RWPE1 (cell line): ENCODE data around the gene CAPN5.

Experiments used
- CTCF ChIA-PET: fragments of 350-600 bp; sonication (Branson Sonifier 250); formaldehyde crosslinking; extraction: SDS; loops from one replicate; lab custom pipeline; 2021; lab: Yijun Ruan, JAX
- POLR2A ChIA-PET: fragments of 400-600 bp; formaldehyde crosslinking; extraction: SDS; loops from one replicate; lab custom pipeline; 2020; ENCODE audit warnings: antibody characterized with exemption; ENCODE audit not compliant: low non-redundant PET; lab: Yijun Ruan, JAX
- DNase-seq: peaks from one replicate; pipeline ENCODE4 v3.0.0; 2012; ENCODE audit warnings: low spot score
- H3K27ac ChIP-seq: fragments of 450-650 bp; 2 replicates; pipeline ENCODE4 v1.5.1; 2017
- CTCF ChIP-seq: fragments of 450-650 bp; conservative IDR thresholded peaks from 2 replicates; pipeline ENCODE4 v1.5.1; 2017; ENCODE audit warnings: low read depth, mild to moderate bottlenecking

The CAPN5 gene

DNA sequence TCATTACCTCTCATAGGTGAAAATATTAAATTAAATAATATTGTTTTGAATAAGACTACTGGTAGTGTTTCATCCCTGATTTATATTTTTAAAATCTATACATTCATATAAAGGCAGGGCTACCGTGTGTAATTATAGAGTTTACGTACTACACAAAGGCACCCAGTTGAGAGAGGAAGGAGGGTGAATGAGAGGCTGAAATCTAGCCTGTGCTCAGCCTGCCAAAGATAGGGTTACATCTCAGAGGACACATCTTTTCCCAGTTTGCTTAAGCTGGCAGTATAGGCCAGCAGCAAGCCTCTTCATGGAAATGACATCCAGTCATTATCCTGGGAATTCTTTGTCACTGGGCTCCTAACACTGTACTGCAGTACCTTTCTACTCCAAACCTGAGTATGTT, 40.0 kb upstream of the CAPN5 start:
- CTCF ChIA-PET = interaction anchor here (0.7 to 1.1 kb wide), 3 partner anchors 13 to 182 kb away, joined by 3 to 4 read pairs (median 3); no protein-coding TSS in a partner anchor
- POLR2A ChIA-PET = no interaction called here
- TF ChIP-seq CTCF = no peak
- DNase-seq = no peak
- no peak overlapping the region for H3K27ac ChIP-seq

- CTCF ChIA-PET = interaction anchor here (0.8 to 1.1 kb wide), 2 partner anchors 12 to 109 kb away, joined by 3 read pairs; no protein-coding TSS in a partner anchor
- DNase-seq = no peak
- POLR2A ChIA-PET = no interaction called here
- TF ChIP-seq CTCF = no peak
- no peak overlapping the region for H3K27ac ChIP-seq
Observed at GRCh38 chr11:77027275-77027674, 39.5 kb upstream of the CAPN5 start.

GRCh38 chr11:77029829-77030228, 36.9 kb upstream of the CAPN5 start:
- POLR2A ChIA-PET = no interaction called here
- no peak for DNase-seq
- TF ChIP-seq CTCF = no peak
- no peak overlapping the region for H3K27ac ChIP-seq
- CTCF ChIA-PET = no interaction called here

DNA sequence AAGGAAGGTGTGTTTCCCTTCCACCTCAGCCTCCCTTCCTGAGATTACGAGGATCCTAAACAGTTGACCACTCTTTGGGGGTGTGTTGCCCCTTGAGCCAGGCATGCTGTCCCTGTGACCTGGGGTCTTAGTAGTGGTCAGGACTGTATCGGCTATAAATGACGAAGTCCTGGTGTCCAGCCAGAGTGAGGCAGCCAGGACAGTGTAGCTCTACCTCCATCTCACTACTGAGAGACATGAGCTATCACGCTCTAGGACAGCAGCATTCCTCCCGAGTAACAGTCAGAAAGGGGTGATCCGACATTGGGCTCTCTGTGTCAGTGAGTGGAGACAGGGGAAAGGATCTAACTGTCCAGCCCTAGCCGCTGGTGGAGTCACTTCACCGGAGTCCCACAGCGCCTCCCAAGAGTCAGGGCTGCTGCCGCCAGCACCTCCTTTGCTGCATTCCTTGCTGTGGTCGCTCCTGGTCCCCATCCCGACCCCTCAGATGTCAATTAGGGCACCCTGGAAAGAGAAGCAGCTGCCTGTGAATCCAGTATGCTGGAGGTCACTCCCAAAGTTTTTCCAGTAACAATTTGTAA, 35.8 kb upstream of the CAPN5 start:
- DNase-seq = no peak
- POLR2A ChIA-PET = no interaction called here
- no peak for TF ChIP-seq CTCF
- CTCF ChIA-PET = interaction anchor here (0.7 kb wide), 1 partner anchor 617 kb away, joined by 4 read pairs; no protein-coding TSS in a partner anchor
- no peak overlapping the region for H3K27ac ChIP-seq

- ChIA-PET CTCF (no interaction called here), POLR2A (no interaction called here)
- no peak overlapping the region for H3K27ac ChIP-seq
- DNase-seq = no peak
- no peak for TF ChIP-seq CTCF
Observed at GRCh38 chr11:77031599-77031998, 35.2 kb upstream of the CAPN5 start.

DNA sequence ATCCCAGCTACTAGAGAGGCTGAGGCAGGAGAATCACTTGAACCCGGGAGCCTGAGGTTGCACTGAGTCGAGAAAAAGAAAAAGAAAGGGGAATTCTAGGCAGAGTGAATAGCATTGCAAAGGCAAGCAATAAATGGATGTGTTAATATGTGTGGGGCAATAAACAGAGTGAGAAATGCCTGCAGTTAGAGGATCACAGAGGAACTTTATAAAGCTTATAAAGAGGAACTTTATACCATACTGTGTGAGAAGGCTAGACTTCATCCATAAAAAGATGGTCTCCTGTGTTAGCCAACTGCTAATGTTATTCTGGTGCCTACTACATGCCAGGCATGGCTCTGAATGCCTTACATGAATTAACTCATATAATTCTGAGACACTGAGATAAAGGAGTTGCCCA, 31.7 kb upstream of the CAPN5 start:
- TF ChIP-seq CTCF = no peak
- H3K27ac ChIP-seq = no peak overlapping the region
- DNase-seq = no peak
- POLR2A ChIA-PET = no interaction called here
- CTCF ChIA-PET = no interaction called here
